Glomerular endothelial cell (primary cell): ENCODE data around the gene JAZF1. TPM values are rescaled to one million over a fixed set of nuclear protein-coding genes. Genes with fewer than 3 reads are reported as not detected.

Experiments used
- DNase-seq: peaks from one replicate; pipeline ENCODE4 v3.0.0-alpha.2; 2011; ENCODE audit warnings: low read depth, low spot score; ENCODE audit errors: extremely low read depth
- total RNA-seq: library from RNA; depleted of rRNA; stranded (reverse); fragments of >200 nt; gene quantifications from 2 replicates; pipeline ENCODE4 v1.2.3, GENCODE V29; 2015

JAZF1 gene
- total RNA-seq, 1 donor from 2014 or later, result 8.9 TPM

DNA sequence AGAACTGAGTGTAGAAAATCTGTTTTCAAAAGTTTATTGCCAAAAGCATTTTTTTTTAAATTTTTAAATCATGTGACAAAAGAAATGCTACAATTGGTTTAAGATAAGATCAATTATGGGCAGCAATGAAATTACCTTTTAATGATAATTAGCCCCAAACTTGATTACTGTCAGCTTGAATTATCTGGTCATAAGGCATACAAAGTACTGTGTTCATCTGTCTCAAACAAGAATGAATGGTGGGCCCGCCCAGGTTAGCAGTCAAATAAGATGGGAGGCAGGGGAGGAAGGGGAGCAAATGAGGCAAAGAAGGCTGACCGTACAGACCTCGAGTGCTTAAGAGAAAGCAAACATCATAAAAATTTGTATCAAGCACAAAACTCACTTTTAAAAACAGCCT lies 68.1 kb downstream of the JAZF1 start:
- DNase-seq, result no peak

DNA sequence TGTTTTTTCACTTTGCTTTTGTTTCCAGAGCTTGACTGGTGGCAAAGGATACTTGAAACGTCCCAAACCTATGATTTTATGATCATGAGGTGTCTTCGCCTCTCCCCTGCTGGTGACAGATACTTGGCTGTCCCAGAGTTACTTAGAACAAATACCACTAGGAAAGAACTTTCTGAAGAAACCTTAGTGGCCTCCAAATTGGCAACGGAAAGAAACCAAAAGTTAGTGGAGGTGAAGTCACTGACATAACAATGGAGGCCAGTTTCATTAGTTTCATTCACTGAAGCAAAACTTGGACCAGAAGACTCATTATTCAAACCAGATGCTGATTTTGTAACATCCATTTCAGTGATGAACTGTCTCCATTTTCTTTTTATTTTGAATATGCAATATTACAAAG lies 68.6 kb downstream of the JAZF1 start:
- DNase-seq, result no peak

DNA sequence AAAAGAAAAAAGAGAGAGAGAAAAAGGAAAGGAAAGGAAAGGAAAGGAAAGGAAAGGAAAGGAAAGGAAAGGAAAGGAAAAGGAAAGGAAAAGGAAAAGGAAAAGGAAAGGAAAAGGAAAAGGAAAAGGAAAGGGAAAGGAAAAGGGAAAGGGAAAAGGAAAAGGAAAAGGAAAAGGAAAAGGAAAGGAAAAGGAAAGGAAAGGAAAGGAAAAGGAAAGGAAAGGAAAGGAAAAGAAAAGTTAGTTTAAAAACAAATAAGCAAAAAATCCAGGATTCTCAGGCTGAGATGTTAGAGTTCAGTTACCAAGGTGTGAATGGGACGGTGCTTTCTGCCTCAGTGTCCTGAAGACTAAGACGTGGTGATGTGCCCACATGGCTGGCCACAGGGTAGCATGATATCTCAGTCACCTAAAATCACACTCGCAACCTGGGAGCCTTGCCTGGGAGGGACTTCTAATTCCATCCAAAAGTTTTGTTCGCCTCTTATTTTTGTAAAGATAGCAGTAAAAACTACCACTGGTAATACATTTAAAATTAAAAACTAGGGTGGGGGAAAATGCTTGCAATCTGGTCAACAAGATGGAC lies 70.1 kb downstream of the JAZF1 start:
- DNase-seq, result no peak

DNA sequence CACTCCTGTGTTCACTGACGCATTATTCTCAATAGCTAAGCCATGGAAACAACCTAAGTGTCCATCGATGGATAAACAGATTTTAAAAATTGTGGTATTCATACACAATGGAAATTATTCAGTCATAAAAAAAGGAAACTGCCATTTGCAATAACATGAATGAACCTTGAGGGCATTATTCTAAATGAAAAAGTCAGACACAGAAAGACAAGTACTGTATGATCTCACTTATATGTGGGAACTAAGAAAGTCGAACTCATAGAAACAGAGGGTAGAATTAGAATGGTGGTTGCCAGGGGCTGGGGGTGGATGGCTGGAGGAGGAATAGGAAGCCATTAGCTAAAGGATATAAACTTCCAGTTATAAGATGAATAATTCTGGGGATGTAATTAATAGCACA lies 71.8 kb downstream of the JAZF1 start:
- DNase-seq, result no peak

DNA sequence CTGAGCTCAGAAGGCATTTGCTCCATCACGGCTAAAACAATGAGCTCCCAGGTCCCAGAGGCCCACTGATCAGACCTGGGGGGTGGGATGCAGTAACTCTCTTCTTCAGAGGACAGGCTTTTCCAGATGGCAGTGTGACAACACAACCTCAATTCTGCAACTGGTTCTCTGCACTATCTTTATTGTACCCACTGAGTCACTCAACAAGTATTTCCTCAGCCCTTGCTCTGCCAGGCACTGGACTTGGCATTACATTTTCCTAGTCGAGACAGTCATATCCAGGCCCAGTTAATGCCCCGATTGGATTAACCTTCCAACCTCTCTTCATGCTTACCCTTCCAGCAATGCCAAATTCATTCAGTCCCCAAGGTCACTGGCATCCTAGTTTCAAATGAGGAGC lies 72.6 kb downstream of the JAZF1 start:
- DNase-seq, result no peak

DNA sequence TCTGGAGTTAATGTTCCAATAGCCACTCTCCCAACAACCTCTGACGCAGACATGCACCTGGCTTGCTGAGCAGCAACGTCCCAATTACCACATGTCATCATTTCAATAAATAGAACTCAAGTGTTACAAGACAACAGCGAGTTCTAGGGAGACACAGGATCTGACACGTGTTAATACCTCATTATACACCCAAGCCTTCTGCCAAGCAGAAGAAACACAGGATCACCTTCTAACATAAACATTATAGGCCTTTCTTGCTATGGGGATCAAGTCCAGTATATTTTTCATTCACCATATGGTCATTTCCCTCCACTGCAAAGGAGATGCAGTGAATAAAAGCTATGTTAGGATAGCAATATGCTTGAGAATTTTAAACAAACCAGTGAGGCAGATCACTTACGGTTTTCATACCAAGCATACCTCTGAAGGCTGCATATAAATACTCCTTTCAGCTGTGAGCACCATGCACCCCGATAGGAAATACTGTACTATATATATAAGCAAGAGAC lies 74.2 kb downstream of the JAZF1 start:
- no peak for DNase-seq

DNA sequence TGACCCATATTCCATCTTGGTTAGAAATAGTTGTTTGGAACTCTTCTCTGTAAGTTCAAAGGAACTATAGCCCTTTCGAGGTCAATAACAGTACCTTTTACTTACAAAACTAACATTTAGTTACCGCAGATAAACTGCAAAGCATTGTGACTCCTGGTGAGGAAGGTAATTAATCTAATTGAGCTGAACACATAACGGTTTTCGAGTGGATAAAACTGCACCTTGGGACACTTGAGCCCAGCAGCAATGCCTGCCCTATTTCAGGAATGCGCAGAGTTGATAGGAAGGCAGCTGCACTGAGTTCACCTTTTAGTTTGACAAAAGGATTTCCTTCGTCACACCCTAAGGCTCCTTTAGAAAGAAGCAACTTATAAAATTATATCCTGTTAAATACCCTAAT lies 75.4 kb downstream of the JAZF1 start:
- no peak for DNase-seq

DNA sequence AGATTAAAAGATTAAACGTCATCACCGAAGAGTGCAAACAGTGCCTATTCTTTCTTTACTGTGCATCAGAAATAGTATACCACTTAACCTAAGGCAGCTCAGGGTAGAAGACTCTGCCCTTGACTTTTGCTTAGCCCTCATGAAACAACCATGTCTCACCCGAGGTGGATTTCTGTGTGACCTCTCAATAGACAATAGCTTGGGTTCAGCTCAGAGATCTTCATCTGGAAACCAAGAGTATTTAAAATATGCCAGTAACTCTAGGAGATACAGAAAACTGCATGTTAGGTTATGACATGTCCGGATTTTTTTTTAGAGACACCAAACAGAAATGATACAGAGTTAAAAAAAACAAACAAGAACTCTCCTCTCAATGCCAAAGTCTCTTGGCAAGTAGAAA lies 75.8 kb downstream of the JAZF1 start:
- DNase-seq, result no peak

DNA sequence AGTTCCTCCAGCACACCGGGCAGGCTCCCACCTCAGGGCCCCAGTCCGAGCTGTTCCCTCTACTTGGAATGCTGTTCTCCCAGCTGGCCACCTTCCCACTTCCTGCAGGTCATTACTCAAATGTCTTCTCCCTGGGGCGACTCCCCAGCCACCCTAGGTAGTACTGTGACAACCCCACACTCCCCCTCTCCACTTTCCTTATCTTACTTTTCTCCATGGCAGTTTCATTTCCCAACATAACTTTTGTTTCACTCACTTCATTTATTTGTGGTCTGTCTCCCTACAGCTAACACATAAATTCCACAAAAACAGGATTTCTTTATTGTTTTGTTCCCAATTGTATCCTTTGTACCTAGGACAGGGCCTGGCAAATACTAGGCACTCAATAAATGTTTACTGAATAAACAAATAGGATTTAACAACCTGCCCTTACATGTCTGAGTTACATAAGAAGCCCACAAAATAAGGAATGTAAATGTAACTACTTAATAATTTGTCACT lies 76.5 kb downstream of the JAZF1 start:
- no peak for DNase-seq

DNA sequence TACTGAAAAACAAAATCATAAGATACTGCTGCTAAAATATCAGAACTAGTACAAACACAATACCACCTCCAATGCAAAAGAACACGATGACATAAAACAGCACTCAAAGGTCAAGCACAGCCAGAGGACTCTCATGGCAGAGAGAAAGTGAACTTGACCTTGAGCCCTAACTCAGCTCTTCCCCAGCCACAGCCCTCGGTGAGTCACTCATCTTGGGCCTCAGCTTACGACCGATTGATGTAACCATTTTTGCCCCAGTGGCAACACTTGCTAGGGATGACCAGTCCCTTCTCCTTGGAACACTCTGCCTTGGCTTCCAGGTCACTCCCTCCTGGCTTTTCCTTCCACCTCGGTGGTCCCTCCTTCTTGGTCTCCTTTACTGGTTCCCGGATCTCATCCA lies 77.8 kb downstream of the JAZF1 start:
- DNase-seq, result no peak

DNA sequence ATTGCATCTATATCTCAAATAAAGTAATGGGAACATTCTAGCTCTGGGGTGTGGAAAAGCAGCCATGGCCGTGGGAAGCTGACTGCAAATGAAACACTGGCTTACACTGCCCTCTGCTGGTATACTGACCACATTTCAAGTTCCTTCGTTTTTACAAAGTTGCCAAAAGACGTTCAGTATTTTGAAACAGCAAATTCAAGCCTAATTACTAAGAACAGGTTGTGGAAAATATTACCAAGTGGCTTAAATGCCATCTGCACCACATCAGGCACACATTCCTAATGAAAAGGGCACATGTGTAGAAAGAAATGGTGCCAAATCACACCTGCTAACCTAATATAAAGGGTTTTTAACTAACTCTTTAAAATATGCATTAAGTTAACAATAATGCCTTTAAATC lies 83.9 kb downstream of the JAZF1 start:
- DNase-seq, result peak; percentile 37

DNA sequence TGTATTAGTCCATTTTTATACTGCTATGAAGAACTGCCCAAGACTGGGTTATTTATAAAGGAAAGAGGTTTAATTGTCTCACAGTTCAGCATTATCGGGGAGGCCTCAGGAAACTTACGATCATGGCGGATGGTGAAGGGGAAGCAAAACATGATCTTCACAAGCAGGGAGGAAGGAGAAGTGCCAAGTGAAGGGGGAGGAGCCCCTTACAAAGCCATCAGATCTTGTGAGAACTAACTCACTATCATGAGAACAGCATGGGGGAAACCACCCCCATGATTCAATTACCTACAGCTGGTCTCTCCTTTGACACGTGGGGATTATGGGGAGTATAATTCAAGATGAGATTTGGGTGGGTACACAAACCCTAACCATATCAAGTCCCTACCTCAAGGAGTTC lies 85.4 kb downstream of the JAZF1 start:
- no peak for DNase-seq

DNA sequence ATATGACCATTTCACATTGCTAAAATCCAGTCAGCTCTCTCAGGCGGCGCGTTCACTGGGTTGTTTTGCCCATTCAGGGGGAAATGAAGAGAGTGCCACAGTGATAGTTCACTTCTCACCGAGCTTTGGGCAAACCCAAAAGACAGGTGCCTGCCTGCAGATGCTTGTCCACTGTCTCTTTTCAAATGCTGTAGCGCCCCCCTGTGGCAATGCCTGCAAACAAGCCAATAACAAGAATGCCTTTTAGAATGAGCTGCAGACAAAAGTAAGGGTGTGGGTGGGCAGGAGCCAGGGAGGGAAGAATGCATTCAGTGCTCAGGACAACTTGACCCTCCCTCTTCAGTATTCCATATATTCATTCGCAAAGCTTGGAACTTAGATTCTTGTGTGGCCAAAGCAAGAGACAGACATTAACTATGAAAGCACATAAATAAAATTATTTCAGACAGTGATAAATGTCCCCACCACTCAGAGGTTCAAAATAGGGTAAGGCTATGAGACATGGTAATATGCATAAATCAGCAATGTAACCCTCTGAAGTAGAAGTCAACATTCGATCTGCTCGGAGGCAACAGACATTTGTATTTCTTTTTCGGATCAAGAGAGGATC lies 86.9 kb downstream of the JAZF1 start:
- no peak for DNase-seq

DNA sequence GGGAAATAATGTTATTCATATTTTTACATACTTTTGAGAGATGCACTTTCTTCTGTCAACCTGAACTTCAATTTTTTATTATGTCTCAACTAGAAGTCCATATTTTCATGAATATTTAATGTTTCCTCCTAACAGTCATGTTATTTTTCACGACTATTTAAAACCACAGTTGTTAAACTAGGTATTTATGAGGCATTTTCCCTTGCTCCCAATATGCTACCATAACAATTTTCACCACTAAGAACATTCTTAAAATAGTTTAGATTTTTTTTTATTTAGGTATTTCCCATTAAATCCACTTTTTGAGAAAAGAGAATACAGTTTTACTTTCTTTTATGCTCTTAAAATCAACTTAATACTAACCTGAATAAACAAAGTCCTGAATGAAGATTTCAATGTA lies 89.4 kb downstream of the JAZF1 start:
- no peak for DNase-seq

DNA sequence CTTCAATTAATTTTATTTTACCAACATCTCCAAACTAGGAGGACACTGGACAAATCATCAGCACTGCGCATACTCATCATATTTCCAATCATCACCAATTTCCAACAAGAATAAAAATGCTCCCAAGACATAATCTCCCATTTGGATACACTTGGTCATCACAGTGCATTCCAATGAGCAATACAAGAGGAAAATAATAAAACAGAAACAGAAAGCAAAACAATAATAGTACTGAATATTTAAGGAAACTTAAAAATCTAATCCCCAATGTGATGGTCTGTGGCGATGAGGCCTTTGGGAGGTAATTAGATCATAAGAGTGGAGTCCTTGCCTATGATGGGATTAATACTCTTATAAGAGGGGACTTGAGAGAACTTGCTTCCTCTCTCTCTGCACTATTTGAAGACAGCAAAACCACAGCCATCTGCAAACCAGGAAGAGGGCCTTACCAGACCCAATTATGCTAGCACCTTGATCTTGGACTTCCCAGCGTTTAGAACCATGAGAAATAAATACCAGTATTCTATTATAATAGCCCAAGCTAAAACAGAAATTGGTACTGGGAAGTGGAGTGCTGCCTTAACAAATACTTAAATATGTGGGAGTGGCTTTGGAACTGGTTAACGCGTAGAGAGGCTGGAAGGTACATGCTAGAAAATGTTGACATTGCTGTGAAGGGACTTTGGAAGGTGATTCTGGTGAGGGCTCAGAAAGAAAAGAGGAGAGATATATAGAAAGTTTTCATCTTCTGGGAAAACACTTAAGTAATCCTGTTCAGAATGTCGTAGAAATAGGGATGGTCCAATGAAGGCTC lies 91.5 kb downstream of the JAZF1 start:
- no peak for DNase-seq

DNA sequence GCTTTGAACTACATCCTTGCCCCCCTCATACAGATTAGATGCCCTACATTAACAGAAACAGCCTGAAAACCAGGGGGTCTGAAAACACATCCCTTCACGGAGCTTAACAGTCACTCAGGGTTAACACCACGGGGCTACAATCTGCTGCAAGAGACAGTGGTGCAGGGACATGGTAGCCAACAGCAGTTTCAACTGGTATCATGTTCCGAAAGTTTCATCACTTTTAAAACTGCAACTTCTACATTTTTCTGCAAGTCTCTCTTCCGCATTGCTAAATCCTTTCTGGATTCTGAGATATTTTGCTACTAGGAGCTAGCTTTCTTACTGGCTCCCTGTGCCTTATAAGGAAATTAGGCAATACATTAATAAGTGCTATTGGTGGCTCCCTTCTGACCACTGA lies 92.6 kb downstream of the JAZF1 start:
- DNase-seq, result no peak

DNA sequence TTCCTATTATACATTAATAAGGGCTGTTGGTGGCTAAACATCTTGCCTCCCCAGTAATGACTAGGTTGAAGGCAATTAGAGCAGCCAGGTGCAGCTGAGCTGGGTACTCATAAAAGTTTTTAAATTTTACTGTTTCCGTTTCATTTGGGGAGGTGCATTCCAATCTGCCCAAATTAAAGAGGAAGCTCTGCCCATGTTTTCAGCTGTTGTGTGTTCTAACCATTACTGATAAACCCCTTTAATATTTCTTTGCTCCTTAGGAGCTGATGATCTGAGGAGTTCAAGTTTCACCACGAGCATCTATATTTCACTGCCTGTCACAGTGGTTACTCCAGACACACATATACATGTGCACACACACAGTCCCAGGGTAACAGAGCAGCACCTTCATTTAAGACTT lies 94.4 kb downstream of the JAZF1 start:
- DNase-seq, result no peak

DNA sequence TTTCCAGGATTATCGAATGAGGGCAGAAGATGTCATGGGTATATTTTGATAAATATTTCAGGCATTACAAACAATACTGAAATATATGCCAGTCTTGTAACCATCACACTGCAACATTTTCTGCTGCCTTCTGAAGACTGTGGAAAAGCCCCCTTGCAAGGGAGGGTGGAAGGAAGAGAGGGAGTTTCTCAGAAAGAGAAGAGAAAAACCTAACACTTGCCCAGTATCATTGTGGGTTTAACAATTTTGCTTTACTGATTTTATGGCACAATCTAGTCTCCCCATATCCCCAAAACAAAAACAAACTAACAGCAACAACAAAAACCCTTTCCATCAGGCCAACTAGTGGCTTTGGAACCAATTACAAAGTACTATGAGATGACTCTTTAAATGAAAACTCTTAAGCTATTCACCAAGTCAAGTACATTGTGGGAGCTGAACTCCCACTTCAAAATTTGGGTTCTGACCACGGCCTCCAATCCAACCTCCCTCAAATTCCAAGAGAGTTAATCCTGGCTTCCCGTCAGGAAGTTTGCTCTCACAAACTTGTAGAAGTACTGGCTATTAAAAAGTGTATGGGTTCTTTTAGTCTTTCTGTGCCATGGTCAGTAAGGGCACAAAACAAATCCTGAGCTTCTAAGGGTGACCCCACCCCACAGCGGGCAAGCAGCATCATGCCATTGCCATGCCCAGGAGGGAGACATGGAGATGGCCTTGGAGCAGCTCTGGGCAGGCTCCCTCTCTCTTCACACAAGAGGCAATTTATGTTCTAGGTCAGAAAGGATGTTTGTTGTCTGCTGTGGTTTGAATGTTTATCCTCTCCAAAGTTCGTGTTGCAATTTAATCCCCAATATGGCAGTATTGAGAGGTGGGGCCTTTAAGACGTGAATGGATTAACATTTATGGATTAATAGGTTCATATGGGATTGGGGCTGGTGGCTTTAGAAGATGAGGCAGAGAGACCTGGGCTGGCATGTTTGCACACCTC lies 96.3 kb downstream of the JAZF1 start:
- DNase-seq, result no peak

DNA sequence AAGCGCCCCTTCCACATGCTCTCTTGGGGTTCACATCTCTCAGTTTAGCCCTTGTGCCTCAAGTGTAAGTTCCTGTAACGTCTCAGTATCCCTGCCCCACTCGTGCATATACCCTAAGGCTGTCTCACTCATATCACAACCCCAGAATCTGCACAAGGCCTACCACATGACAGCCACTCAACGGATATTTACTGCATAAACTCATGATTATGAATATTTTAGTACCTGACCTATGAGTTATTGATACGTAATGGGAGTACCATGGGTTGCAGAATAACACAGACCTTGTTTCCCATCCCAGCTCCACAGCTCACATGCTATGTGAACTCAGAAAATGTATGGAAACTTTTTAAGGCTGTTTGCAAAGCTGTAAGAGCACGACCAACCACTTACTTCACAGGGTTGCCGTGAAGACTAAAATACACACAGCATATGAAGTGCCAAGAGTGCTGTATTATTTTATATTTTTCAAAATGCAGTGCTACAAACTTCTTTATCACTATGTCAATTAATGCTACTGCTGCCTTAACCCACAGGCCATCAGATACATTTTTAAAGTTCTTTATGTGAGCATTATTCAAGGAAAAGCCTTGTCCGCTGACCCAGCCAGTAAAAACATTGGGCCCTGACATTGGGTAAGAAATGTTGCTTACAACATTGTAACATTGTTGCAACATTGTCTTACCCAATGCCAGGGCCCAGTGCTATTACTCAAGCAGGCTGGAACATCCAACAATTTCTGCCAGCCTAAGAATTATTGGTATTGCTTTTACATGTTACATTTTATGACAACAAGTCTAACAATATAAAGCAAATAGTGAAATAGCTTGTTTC lies 97.2 kb downstream of the JAZF1 start:
- no peak for DNase-seq

DNA sequence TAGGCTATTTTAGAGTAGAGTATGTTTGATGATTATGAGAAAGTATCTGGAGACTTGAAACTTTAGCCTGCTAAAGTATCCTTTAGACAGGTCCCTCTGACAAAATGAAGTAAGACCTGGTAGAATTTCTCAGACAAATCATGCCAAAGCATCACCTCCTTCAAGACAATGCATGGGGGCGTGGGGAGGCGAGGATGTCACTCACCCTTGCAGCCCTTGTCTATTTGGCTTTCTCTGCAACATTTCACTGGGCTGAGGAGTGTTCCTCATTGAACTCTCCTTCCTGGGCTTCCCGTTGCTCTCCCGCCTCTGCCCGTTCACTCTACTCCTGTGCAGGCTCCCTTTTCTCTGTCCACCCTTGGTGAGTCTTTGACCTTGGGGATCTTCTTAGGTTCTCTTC lies 98.5 kb downstream of the JAZF1 start:
- no peak for DNase-seq
